SH-SY5Y (cell line): ENCODE data around the gene CTU1.

ENCODE experiments used
- GATA2 ChIP-seq: IDR thresholded peaks from 2 replicates; pipeline ENCODE4 v1.6.1; 2011; ENCODE audit warnings: mild to moderate bottlenecking, low read depth, low read length
- GATA3 ChIP-seq: IDR thresholded peaks from 2 replicates; pipeline ENCODE4 v1.6.1; 2011; ENCODE audit warnings: low read depth, mild to moderate bottlenecking, low read length, moderate library complexity

The CTU1 gene

GRCh38 chr19:51137792-51138425, 29.7 kb upstream of the CTU1 start:
- TF ChIP-seq GATA2 (no peak), GATA3 (no peak)

DNA sequence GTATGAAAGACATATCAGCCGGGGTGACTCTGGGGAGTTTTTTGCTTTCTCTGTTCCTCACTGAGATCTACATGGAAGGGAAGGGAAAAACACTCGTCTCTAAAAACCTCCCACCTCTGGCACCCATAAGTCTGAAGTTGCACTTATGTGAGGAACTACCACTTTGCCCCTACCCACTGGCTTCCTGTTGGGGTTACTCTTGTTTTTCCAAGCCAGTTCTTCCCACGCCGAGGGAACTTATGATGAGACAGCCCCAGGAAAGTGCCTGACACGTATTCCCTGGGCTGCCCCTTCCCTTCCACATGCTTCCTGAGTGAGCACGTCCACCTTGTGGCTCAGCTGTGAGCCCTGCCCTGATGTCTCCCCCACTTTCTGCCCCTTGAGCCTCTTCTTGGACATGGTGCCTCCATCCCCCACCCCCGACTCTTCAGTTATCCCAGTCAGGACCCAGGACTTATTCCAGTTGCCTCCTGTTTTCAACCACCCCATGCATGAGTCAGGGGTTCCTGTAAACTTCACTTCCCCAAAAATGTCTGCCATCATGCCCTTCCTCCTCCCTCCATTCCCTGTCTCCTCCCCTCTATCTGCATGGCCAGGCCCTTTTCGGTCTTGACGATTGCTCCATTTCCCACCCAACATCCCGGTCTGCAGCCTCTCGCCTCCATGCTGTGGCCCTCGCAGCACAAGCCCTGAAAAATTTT, 28.8 kb upstream of the CTU1 start:
- no peak for TF ChIP-seq GATA2
- TF ChIP-seq GATA3, result no peak

DNA sequence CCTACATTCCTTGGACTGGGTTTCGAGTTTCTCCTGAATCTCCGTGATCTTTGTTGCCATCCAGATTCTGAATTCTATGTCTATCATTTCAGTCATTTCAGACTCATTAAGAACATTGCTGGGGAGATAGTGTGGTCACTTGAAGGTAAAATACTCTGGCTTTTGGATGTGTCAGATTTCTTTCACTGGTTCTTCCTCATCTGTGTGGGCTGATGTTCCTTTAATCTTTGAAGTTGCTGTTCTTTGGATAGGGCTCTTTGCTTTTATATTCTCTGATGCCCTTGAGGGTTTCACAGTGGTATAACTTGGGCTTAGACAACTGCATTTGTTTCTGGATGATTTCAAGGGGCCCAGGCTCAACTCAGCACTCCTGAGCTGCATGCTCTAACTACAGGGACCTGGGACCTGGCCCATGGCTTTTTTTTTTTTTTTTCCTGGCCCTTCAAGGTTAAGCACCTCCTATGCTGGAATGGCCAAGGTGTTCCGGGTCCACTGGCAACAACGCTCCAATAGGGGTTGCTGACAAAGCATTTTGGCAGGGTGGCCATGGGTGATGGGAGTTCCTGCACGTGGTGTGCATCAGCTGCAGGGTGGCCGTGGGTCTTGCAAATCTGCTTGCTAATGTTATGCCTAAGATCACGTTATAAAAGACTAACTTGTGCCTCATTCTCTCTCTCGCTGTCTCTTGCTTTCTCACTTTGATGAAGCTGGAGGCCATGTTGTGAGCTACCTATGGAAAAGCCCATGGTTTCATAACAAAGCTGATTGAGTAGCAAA, 28.0 kb upstream of the CTU1 start:
- TF ChIP-seq GATA3 (no peak), GATA2 (no peak)

DNA sequence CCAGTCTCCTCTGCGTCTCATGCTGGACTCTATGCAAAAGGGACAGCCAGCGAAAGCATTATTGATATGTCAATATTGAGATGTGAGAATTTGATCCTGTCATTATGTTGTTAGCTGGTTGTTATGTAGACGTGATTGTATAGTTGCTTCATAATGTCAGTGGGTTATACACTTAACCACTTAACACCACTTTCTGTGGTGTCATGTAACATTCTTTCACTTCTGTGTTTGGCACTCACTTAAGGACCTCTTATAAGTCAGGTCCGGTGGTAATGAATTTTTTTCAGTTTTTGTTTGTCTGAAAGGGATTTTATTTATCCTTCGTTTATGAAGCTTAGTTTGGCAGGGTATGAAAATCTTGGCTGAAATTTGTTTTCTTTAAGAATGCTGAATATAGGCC, 26.8 kb upstream of the CTU1 start:
- no peak for TF ChIP-seq GATA2
- TF ChIP-seq GATA3, result no peak

DNA sequence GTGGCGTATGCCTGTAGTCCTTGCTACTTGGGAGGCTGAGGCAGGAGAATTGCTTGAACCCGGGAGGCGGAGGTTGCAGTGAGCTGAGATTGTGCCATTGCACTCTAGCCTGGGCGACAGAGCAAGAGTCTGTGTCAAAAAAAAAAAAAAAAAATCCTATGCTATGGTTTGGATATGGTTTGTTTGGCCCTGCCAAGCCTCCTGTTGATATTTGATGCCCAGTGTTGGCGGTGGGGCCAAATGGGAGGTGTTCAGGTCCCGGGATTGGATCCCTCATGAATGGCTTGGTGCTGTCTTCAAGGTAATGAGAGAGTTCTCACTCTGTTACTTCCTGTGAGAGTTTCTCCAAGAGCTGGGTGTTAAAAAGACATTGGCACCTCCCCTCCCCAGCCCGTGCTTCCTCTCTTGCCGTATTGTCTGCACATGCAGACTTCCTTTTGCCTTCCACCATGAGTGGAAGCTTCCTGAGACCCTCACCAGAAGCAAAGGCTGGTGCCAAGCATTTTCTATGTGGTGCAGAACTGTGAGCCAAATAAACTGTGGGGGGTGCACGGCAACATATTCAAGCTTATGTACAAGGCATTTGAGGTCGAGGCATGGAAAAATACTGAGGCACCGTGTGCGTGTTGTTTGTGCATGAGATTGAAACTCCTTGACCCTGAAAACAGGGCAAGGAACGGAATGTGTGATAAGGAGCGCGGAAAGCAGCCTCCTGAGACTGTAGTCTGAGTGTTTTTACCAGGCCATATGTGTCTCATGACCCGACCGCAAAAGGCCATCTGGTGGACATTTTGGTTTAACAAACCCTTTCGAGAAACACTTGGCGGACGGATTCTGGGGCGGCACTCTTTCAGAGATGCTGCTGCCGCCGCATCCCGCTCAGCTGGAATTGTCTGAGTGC, 23.8 kb upstream of the CTU1 start:
- TF ChIP-seq GATA2, result no peak
- TF ChIP-seq GATA3, result no peak

DNA sequence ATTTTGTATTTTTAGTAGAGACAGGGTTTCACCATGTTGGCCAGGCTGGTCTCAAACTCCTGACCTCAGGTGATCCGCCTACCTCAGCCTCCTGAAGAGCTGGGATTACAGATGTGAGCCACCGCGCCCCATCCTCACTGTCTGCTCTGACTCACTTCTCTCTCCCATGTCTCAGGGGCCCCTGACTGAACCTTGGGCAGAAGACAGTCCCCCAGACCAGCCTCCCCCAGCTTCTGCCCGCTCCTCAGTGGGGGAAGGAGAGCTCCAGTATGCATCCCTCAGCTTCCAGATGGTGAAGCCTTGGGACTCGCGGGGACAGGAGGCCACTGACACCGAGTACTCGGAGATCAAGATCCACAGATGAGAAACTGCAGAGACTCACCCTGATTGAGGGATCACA, 21.5 kb upstream of the CTU1 start:
- no peak for TF ChIP-seq GATA3
- no peak for TF ChIP-seq GATA2

DNA sequence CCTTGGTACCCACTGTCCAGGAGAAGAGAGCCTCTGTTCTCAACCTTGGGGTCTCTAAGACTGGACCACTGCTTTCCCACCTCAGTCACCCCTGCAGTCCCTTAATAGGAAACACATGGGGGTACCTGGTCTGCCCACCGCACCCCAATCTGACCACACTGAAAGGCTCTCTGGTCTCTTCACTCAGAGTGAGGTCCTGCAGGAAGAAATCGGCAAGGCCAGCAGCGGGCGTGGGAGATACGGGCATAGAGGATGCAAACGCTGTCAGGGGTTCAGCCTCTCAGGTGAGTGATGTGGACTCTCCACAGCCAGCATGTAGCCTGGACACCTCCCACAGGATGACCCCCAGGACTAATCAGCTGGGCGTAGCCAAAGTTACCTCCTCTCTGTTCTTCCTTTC, 20.0 kb upstream of the CTU1 start:
- TF ChIP-seq GATA2 (no peak), GATA3 (no peak)

- TF ChIP-seq GATA3, result no peak
- no peak for TF ChIP-seq GATA2
Measured at GRCh38 chr19:51127755-51128154, 19.5 kb upstream of the CTU1 start.

- no peak for TF ChIP-seq GATA2
- no peak for TF ChIP-seq GATA3
Measured at GRCh38 chr19:51127032-51127431, 18.8 kb upstream of the CTU1 start.

- TF ChIP-seq GATA3 (no peak), GATA2 (no peak)
Measured at GRCh38 chr19:51125421-51126075, 17.3 kb upstream of the CTU1 start.

DNA sequence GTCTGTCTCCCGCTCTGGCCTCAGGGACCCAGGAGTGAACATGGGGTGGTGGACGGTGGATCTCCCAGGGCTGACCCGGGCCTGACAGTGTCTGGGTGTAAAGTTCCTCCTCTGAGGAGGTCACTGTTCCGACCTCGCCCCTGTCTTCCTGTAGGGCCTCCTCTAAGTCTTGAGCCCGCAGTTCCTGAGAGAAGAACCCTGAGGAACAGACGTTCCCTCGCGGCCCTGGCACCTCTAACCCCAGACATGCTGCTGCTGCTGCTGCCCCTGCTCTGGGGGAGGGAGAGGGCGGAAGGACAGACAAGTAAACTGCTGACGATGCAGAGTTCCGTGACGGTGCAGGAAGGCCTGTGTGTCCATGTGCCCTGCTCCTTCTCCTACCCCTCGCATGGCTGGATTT, 16.5 kb upstream of the CTU1 start, which contains the start of gene SIGLEC9:
SIGLEC9 (plus strand) TSS at position 178 of the 400 bp plus-strand sequence; CDS start at position 247, 69 bp downstream.
- TF ChIP-seq GATA3, result no peak
- TF ChIP-seq GATA2, result no peak

DNA sequence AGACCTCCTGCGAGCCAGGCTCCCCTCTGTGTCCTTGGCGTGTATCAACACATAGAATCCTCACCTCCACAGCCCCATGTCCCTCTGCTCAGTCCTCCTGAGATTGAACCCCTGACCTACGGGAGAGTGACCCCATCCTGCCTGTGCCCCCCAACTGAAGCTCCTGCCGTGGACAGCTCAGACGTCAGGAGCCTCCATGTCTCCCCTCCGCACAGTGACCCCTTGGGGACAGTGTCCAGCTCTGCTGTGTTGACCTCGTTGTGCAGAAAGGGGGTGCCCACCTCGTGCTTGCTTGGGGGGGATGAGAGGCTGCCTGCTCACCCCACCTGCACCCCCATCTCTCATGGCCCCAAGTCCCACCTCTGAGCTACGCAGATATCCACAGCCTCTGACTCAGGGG, 16.0 kb upstream of the CTU1 start:
- TF ChIP-seq GATA2 (no peak), GATA3 (no peak)

GRCh38 chr19:51123802-51124201, 15.6 kb upstream of the CTU1 start:
- TF ChIP-seq GATA2, result no peak
- no peak for TF ChIP-seq GATA3

DNA sequence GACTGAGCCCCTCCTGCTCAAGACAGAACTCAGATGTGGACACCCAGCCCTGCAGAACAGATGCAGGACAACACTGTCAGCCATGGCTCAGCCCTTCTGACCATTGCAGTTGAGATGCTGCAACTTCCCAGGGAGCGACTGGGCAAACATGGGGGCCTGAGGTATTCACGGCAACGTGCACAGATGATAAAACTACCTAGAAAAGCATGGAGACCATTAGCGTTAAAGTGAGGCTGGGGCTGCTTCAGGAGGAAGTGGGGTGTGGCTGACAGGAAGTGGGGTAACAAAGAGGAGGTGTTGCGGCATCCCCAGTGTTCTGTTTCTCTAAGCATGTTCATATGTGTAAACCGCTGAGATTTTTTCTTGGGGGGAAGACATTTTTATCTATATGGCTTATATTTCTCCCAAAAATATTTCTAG, 15.2 kb upstream of the CTU1 start:
- TF ChIP-seq GATA2, result no peak
- no peak for TF ChIP-seq GATA3
